HG03060 (cell line): ENCODE results near the gene CCNI.
"Not testable (repeated sequence)": the region's sequence is repeated elsewhere in the genome, so short reads cannot be mapped to it uniquely, and the experiment has no call there.

Source experiments
- ATAC-seq: cut with Tn5 transposase; IDR thresholded peaks from one replicate; pipeline ENCODE4 v1.9.1; 2021; ENCODE audit warnings: low read depth, moderate number of reproducible peaks; ENCODE audit not compliant: unreplicated experiment

CCNI gene

DNA sequence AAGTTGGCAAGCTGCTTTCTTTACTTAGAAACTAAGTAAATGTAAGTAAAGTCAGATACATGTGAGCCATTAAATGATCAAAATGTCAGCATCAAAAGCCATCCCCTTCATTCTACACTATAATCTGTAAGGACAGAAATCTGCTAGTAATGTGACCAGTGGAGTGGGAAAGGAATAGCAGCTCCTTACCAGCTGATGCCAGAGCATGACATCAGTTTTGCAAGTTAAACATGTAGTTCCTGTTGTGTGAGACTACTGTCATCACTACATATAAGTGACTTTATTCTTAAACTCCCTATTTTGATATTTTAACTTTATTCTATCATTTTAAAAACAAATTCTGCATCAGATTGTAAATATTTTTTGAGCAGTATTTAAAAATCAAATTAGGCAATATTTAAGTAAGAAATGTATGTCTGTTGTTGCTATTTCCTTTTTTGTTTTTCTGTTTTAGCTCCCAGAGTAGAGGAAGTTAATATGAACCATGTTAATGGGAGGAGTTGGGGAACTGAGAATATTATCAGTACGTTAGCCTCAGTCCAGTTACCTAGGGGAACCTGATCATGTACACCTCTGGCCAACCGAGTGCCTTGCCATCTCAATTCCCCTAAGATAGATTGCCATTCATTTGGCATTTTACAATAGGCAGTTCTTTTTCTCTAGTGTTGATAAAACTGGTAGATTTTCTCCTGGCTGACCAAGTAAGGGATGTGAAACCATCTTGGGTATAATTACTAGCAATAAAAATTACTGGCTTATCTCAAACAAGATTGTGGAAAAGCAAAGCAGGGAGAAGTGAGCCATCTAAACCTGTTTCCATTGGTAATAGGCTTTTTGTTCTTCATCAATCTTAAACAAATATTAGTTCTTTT is 34.7 kb downstream of the CCNI start:
- no peak for ATAC-seq

DNA sequence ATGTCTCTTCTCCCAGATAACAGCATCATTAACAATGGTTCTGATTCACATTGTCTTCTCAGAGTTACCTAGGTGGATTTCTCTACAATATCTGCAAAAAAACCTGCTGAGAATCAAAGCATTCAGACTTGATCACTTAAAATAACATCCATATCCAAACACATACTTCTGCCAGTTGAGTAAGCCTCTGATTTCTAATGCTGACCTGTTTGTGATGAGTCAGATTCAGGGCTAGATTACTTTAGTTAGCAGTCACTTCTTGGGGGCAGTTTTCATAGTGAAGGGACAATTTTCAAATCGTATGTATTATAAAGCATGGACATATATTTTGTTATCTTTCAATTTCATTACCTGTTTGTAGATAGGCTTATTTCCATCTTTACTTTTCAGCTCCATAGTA is 35.5 kb downstream of the CCNI start:
- ATAC-seq, result no peak

DNA sequence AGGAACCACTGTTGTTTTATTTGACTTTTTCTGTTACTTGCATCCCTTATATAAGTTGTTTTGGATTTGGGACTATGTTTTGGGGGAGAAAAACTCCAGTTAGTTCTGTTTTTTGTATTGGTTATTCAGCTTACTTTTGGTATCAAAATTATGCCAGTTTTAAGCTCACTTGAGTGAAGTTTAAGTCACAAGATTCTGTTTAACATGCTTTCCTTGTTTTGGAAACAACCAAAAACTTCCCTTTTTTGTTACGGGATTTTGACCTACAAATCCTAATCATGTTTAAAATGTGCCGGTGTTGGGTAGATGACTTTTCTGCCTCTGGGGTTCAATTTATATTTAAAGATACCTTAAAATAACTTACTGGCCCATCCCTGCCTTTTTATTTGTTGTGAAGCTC is 36.0 kb downstream of the CCNI start:
- ATAC-seq, result no peak

DNA sequence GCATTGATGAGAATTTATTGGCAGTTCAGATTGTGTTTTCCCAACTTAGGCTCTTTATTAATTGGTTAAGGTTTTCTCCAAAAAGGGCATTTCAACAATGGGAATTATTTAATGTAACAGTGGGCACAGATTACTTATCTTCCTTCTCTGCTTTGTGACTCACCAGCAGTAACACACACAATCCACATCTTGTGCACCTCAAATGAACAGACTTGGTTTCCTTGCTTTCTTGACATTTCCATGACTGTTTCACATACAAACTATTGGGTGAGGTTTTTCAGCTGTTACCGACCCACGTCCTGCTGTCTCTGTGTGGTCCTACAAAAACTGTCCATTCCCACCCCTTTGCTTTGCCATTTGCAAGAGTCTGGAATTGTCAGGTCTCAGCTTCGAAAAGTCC is 38.1 kb downstream of the CCNI start:
- no peak for ATAC-seq

DNA sequence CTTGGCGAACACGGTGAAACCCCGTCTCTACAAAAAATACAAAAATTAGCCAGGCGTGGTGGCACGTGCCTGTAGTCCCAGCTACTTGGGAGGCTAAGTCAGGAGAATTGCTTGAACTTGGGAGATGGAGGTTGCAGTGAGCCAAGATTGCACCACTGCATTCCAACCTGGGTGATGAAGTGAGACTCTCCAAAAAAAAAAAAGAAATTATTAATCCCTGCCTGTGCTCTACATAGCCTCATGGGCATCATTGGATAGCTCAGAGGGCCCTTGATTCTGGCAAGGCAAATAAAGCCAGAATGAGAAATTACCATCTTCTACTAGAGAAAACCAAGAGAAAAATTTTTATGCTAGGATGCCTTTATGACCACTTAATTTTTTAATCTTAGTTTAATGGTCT is 38.6 kb downstream of the CCNI start:
- ATAC-seq, result not testable (repeated sequence)

DNA sequence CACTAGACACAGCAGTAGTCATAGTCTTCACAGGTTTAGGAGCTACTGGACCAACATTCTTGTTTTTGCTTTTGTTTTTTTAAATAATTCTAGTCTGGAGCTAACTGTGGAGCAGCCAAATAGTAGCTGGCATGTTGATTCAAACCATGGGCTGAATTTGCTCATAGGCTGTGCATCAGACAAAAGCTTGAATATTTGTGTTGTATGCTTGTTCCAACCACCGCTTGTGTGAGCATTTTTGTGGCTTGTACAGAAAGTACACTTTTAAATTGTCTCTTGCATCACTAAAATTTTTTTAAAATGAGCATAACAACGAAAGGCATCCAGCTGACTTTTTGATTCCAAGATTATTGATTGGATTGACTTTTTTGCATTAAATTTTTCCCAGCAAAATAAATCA is 39.6 kb downstream of the CCNI start:
- no peak for ATAC-seq

DNA sequence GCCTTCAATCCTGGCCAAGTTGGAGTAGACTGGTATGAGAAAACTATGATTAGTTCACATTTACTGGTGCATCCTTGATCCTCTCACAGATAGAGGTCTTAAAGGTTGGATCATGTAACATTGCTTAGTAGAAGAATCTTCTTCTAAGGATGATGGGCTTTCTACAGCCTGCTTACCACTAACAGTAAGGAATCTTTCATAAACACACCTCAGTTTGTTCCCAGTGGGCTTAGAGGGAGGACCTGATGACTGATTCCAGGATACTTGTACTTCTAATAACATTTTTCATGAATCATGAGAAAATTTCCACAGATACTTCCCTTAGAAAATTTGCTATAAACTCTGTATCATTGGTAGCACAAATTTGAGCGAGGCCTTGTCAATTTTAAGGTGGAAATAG is 40.6 kb downstream of the CCNI start:
- no peak for ATAC-seq

DNA sequence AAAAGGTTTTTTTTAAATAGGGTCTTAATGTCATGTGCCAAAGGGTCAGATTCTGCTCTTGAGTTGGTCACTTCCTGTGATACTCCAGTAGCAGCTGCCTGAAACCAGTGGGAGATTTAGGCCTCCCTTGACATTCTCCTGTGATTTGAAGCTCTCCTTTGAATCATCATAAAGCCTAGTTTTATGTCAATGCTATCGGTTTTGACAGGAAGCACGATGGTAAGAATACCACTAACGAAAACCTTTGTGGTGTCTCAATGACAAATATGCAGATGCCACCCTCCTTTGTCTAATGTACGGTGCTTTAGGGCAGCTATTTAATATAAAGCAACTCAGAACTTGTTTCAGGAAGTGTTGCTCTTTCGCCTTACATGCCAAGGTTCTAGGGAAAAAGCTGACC is 44.2 kb downstream of the CCNI start:
- ATAC-seq, result no peak

DNA sequence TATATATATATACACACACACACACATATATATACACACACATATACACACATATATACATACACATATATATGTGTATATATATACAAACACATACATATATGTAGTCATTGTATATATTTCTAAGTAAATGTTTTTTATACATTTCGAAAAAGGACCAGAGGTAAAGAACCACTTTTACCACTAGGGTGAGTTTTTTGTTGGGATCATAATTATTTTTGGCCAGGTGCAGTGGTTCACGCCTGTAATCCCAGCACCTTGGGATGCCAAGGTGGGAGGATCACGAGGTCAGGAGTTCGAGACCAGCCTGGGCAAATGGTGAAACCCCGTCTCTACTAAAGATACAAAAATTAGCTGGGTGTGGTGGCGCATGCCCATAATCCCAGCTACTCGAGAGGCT is 46.0 kb downstream of the CCNI start:
- ATAC-seq, result not testable (repeated sequence)

DNA sequence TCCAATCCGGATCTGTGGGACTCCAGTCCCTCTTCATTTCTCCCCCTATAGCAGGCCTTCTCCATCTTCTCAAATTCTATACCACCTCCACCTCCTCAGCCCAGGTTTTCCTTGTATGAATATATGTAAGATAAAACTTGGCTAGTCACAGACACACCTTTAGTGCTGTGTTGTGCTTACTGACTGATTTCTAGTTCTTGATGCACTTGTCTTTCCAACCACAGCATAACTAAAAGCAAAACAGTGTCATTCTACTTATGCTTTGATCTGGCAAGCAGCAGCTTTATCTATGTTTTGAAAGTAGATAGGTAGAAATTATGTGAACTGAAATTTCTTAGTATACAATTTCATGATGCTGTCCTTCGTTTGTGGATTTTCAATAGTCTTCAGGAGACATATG is 47.5 kb downstream of the CCNI start:
- ATAC-seq, result no peak

DNA sequence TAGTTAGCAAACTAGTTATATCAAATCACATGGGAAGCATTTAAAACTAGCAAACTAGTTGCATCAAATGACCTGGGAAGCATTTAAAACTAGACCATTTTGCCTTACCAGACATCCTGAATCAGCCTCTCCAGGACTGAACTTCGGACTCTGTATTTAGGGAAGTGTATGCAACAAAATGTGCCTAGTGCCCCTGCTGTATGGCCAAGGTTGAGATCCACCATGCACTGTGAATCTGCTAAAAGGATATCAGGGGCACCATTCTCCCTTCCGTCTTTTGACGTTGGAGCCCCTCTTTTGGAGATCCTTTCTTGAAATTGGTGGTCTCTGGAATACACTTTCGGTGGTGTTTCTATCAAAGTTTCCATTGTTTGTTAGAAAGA is 49.5 kb downstream of the CCNI start:
- ATAC-seq, result no peak

DNA sequence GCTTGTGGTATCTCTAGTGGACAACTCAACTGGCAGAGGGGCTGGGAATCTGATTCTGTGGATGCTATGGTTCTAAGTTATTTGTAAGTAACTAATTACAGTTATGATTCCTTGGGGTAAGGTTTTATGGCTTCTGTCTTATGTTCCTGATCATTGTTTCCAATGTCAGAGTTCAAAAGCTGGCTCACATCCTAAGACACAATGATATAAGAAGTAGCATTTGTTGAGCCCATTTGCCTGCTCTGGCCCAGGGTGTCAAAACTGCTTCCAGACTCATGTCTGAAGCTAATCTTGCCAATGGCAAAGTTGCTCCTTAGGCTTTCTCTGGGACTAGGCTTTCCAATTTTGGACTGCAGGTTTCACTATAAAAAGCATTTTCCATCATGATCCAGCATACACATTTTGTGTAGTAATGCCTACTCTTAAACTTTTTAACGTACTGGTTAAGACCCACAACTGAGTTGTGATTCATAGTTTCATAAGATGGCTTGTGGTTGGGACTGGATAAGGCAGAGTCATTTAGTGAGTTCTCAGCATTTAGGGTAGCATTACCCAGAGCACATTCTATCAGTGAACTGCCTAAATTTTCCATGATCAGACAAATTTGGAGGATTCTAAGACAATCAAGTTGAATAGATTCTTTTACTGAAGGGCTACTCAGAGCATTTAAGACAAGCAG is 50.0 kb downstream of the CCNI start:
- ATAC-seq, result no peak

DNA sequence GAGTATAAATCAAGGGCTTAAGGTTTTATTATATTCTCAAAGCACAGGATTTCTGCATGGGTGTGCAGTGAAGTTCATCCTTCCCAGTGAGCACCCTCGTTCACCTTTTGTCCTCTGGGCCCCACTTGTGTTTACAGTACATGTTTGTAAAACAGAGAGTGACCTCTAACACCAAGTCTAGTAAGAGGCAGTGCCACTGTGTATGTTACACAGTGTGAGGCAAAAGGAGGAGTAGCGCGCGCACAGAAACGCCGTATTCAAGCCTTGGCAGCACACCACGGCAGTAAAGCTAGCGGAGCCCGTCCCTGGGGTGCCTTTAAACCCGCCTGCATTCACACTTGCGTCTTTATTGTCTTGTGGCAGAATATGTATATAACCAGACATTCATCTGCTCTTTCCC is 51.9 kb downstream of the CCNI start:
- ATAC-seq, result no peak

DNA sequence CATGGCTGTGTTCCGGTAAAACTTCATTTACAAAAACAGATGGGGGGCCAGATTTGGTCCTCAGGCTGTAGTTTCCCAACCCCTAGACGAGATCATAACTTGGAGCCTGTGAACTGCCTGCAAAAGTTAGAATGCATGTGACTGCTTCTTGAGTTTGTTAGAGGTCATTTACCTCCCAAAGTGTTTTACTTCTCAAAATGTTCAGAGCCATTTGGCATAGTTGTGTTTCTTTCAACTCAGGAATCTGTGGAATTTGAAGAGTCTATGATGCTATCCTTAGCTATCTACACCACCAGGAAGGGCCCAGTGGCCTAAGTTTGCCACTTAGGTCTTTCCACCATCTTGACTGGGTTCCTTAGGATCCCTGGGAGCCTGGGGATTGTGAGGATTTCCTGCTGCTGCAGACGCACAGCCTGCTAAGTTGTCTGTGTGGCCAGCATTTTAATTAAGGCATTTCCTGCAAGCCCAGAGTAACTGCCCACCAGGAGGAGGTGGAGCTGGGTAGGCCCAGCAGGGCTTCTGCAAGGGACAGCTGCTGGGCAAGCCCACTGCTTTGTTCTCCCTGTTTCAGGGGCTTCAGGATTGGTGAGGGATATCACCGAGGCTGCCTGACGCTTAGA is 53.1 kb downstream of the CCNI start:
- no peak for ATAC-seq

DNA sequence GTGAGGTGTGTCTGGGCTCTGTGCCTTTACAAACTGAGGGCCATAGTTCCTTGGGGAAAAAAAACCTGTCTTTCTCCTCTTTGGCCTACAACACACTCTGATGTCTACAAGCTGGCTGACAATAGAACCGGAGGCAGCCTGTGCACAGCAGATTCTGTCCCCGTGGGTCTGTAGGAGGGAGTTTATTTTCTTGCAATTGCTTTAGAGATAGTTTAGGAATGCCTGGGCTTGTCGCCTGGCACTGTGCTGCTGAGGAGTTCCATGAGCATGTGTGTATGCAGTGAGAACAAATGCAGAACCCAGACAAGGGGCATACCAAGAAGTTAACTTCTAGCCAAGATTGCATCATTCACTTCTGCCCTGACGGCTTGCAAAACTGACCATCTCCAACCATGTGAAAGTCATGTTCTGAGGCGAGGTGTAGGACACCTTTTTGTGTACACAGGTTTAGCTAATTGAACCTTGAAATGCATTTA is 54.1 kb downstream of the CCNI start:
- ATAC-seq, result no peak

DNA sequence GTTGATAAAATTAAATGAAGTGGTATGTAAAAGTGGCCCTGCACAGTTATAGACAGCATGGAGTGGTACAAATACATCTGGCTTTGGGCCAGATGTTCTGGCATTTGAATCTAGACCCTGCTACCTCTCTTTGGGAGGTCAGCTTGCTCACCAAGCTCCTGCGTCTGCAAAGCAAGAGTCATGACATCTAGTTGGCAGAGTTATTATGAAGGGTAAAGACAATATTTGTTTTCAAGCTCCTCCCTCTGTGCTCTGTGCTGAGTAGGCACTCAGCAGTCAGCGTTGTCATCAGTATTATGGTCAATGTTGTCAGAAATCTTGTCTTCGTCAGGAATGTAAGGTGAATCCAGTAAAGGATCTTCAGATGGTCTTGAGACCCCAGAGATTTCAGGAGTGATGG is 55.8 kb downstream of the CCNI start:
- ATAC-seq, result no peak

DNA sequence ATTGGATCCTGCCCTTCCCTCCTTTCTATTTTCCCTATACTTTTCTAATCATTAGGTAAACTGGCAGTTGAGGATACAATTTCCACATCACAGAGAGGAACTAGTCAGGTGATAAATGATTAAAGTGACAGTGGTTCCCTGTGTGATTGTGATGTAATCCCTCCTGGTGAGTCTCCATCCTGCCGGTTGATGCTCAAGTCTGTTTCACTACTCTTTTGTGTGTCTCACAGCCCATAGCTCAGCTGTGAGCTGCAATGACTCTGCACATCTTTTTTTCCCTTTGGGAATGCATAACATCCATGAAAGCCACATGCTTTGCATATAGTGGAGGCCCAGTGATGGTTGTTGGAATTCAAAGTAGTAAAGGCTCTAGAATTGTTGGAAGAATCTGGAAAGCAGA is 60.4 kb downstream of the CCNI start:
- ATAC-seq, result no peak

DNA sequence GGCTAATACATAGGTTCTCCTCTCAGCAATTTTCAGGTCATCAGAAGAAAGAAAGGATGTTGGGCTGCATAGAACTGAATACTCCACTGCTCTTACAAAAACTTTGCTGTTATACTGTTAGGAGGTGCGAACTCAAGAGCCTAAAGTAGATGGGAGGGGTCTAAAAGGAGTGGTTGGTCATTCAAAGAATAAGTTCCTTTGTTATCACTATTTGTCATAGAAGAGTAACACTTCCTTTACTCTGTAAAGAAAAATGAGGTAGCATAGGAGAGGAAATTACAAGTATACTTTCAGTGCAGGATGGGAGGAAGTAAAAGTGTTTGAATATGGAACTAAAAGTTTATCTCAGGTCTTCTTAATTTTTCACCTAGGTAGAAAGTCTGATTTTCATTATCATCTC is 61.5 kb downstream of the CCNI start:
- ATAC-seq, result no peak

DNA sequence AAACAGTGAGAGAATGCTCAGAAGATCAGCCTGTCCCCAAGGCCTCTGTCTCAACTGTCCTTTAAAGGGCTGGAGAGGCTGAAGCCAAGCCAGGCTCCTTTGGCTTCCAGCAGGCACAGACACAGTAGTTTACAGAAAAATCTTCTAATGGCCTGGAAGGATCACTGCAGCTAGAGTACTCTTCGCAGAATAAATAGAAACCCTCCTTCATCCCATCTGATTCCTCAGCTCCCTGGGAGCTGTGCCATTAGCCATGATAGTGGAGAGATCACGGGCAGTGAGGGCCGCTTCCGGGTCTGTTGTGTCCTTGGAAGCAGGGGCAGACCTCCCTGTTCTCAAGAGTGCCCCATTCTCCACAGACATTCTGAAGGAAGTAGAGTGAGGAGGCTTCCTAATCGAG is 63.1 kb downstream of the CCNI start:
- ATAC-seq, result no peak

DNA sequence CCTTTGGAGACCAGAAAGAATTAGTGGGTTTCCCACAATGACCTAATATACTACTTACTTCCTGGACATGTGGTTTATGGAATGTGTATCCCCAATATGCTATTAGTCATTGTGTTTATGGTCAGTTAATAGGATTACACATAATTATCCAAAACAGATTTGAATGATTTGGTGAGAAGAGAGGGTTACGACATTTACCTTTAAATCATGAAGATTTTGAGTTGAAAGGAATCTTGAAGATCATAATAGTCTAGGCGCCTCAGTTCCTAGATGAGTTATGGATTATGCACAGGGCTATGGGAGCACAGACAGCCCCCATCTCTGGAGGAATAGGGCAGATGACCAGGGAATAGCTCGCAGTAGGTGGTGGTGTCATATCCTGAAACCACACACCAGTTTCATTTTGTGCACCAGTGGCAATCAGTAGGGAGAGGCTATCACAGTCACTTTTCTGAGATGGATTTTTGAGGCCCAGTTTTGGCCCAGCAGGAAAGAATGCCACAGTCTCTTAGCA is 64.9 kb downstream of the CCNI start:
- no peak for ATAC-seq

DNA sequence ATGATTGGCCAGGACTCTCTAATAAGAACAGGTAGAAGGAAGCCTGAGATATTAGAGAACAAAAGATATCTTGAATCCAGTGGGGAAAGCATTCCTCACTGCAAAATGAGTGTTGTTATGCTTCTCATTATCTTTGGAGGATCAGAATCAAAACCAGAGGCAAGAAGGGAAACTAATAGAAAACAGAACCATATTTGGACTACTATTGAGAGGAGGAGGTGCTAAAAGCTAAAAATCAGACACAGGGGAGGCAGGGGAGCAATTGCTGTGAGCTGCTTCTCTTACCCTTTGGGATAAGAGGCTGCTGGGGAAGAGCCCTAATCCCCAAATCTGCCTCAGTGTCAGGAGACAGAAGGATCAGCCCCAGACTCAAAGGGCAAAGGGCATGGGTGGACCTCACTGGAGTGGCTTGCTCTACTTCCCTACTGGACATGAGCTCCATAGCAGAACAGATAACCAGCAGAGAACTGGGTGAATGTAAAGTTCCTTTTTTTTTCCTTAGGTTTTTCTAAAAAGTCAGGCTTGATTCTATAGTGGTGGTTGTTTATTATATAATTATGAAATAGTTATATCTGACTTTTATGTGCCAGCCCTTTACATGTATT is 66.2 kb downstream of the CCNI start:
- no peak for ATAC-seq
